ENCODE data around the gene RIC8B. TPM values are rescaled to one million over a fixed set of nuclear protein-coding genes. Genes with fewer than 3 reads are reported as not detected.

Gene RIC8B
- polyA plus RNA-seq, 12 donors, result 13.4 to 23.1 (median 16.9) TPM; not detected in 1

- DNase-seq, result no peak
Observed at GRCh38 chr12:106791531-106791930, 17.0 kb downstream of the RIC8B start.

GRCh38 chr12:106794369-106794768, 19.9 kb downstream of the RIC8B start:
- DNase-seq, result no peak

- no peak for DNase-seq
Observed at GRCh38 chr12:106801167-106801708, 26.8 kb downstream of the RIC8B start.

GRCh38 chr12:106801830-106802533, 27.5 kb downstream of the RIC8B start:
- no peak for DNase-seq

- no peak for DNase-seq
Observed at GRCh38 chr12:106804668-106805067, 30.2 kb downstream of the RIC8B start.

GRCh38 chr12:106814714-106815113, 40.2 kb downstream of the RIC8B start:
- peak; percentile 16 for DNase-seq

GRCh38 chr12:106815741-106816140, 41.3 kb downstream of the RIC8B start:
- DNase-seq, result no peak

GRCh38 chr12:106816231-106816630, 41.7 kb downstream of the RIC8B start:
- peak; percentile 34 for DNase-seq

GRCh38 chr12:106819991-106820390, 45.5 kb downstream of the RIC8B start:
- no peak for DNase-seq

GRCh38 chr12:106831699-106832098, 57.2 kb downstream of the RIC8B start:
- no peak for DNase-seq

- DNase-seq, result no peak
Observed at GRCh38 chr12:106837782-106838181, 63.3 kb downstream of the RIC8B start.

GRCh38 chr12:106839333-106839732, 64.9 kb downstream of the RIC8B start:
- no peak for DNase-seq

GRCh38 chr12:106840243-106840642, 65.8 kb downstream of the RIC8B start:
- DNase-seq, result no peak

GRCh38 chr12:106841510-106842302, 67.2 kb downstream of the RIC8B start:
- peak; percentile 60 for DNase-seq

- no peak for DNase-seq
Observed at GRCh38 chr12:106845902-106846301, 71.4 kb downstream of the RIC8B start.

- no peak for DNase-seq
Observed at GRCh38 chr12:106847861-106848260, 73.4 kb downstream of the RIC8B start.

- no peak for DNase-seq
Observed at GRCh38 chr12:106851306-106851705, 76.8 kb downstream of the RIC8B start.

GRCh38 chr12:106854723-106855122, 80.2 kb downstream of the RIC8B start:
- no peak for DNase-seq

GRCh38 chr12:106855221-106855758, 80.8 kb downstream of the RIC8B start:
- no peak for DNase-seq

GRCh38 chr12:106861984-106862916, 87.8 kb downstream of the RIC8B start:
- DNase-seq, result no peak

- DNase-seq, result no peak
Observed at GRCh38 chr12:106863189-106863588, 88.7 kb downstream of the RIC8B start.

GRCh38 chr12:106865683-106866082, 91.2 kb downstream of the RIC8B start:
- DNase-seq, result no peak
